Endothelial cell of umbilical vein (primary cell): ENCODE results near the gene EEF1AKMT2. TPM values are rescaled to one million over a fixed set of nuclear protein-coding genes. Genes with fewer than 3 reads are reported as not detected.

Source experiments
- BruUV-seq: library from RNA; stranded (reverse); fragments of 400-500 nt; replicated peaks from 2 replicates; lab custom pipeline; 2021; lab: Mats Ljungman, UMichigan
- CTCF ChIA-PET: fragments of 300-600, 350-600 bp; sonication (Branson Sonifier 250); formaldehyde crosslinking; loops from one replicate; lab custom pipeline; 2021; ENCODE audit warnings: antibody characterized with exemption, inconsistent platforms; lab: Charles Lee
- POLR2A ChIA-PET: fragments of 300-600, 350-600 bp; sonication (Branson Sonifier 250); formaldehyde crosslinking; loops from one replicate; lab custom pipeline; 2021; ENCODE audit warnings: antibody characterized with exemption, inconsistent platforms; lab: Charles Lee
- DNase-seq: peaks from one replicate; pipeline ENCODE4 v3.0.0-alpha.2; 2011; ENCODE audit warnings: low read depth, low spot score
- FAIRE-seq: peaks from 2 replicates; lab custom pipeline; 2011; peaks lifted over from hg19 to GRCh38; lab: Jason Lieb, UNC
- H2AFZ ChIP-seq: 2 replicates; pipeline ENCODE4 v1.6.0; 2012; ENCODE audit warnings: low read depth, low read length, control low read depth, inconsistent platforms
- H3K27ac ChIP-seq: 2 replicates; pipeline ENCODE4 v1.5.1; 2011; ENCODE audit warnings: low read depth, mild to moderate bottlenecking, control low read depth, low read length, moderate library complexity; ENCODE audit not compliant: insufficient read depth
- H3K27me3 ChIP-seq, 2 experiments: 2 replicates each; pipeline versions ENCODE4 v1.6.0 to v1.6.1; 2011; ENCODE audit warnings: low read length in 2 of 2, mixed read lengths in 1 of 2; ENCODE audit not compliant: control insufficient read depth in 2 of 2, insufficient read depth in 2 of 2
- H3K36me3 ChIP-seq, 2 experiments: 2 replicates in 1 of 2; 3 replicates in 1 of 2; pipeline ENCODE4 v1.5.1; 2011; ENCODE audit warnings: low read length in 2 of 2, mild to moderate bottlenecking in 1 of 2, moderate library complexity in 1 of 2; ENCODE audit not compliant: control insufficient read depth in 2 of 2, insufficient read depth in 2 of 2; ENCODE audit errors: extremely low read depth in 1 of 2
- H3K4me1 ChIP-seq: 3 replicates; pipeline ENCODE4 v1.5.1; 2011; ENCODE audit warnings: mild to moderate bottlenecking, low read length; ENCODE audit not compliant: control insufficient read depth, insufficient read depth; ENCODE audit errors: extremely low read depth
- H3K4me2 ChIP-seq: 2 replicates; pipeline ENCODE4 v1.6.1; 2011; ENCODE audit warnings: low read length, control low read depth, mixed read lengths; ENCODE audit not compliant: insufficient read depth
- H3K4me3 ChIP-seq, 3 experiments: fragments of 200-600 bp in 1 of 3; sonication (generic), shearing (Covaris generic) in 1 of 3; replicated peaks in 1 of 3; 2 replicates each; pipeline ENCODE4 v1.5.1; 2011 to 2016; ENCODE audit warnings: control low read depth in 3 of 3, low read length in 3 of 3, mild to moderate bottlenecking in 2 of 3, inconsistent platforms in 1 of 3, low read depth in 1 of 3, moderate library complexity in 1 of 3; ENCODE audit not compliant: insufficient read depth in 1 of 3
- H3K79me2 ChIP-seq: 2 replicates; pipeline ENCODE4 v1.6.0; 2012; ENCODE audit warnings: low read length, inconsistent platforms; ENCODE audit not compliant: control insufficient read depth, insufficient read depth
- H3K9ac ChIP-seq: replicated peaks from 2 replicates; pipeline ENCODE3; 2011; ENCODE audit warnings: low read length, control low read depth; ENCODE audit not compliant: insufficient read depth; ENCODE audit errors: extremely low read depth
- H3K9me1 ChIP-seq: replicated peaks from 3 replicates; pipeline ENCODE4 v1.6.0; 2011; ENCODE audit warnings: mild to moderate bottlenecking, low read length; ENCODE audit not compliant: control insufficient read depth, insufficient read depth; ENCODE audit errors: extremely low read depth
- H3K9me3 ChIP-seq: replicated peaks from 2 replicates; pipeline ENCODE4 v1.5.1; 2012; ENCODE audit warnings: low read length, inconsistent platforms; ENCODE audit not compliant: control insufficient read depth, insufficient read depth
- H4K20me1 ChIP-seq: replicated peaks from 2 replicates; pipeline ENCODE3; 2011; ENCODE audit warnings: mild to moderate bottlenecking, low read length; ENCODE audit not compliant: control insufficient read depth, insufficient read depth; ENCODE audit errors: extremely low read depth
- EZH2 ChIP-seq: IDR thresholded peaks from 2 replicates; pipeline ENCODE4 v1.6.1; 2012; ENCODE audit warnings: borderline replicate concordance, low read depth, mild to moderate bottlenecking, moderate library complexity, low read length, inconsistent platforms; ENCODE audit not compliant: severe bottlenecking
- FOS ChIP-seq: IDR thresholded peaks from 2 replicates; pipeline ENCODE4 v1.6.1; 2011; ENCODE audit warnings: mild to moderate bottlenecking, low read length, moderate library complexity, borderline replicate concordance; ENCODE audit not compliant: insufficient read depth
- GATA2 ChIP-seq: IDR thresholded peaks from 2 replicates; pipeline ENCODE4 v1.7.0; 2011; ENCODE audit warnings: low read depth, mild to moderate bottlenecking, moderate library complexity, mixed read lengths, low read length; ENCODE audit not compliant: insufficient read length, insufficient read depth
- JUN ChIP-seq: IDR thresholded peaks from 2 replicates; pipeline ENCODE4 v1.6.1; 2011; ENCODE audit warnings: borderline replicate concordance, low read depth; ENCODE audit not compliant: insufficient read length, insufficient read depth
- MYC ChIP-seq: IDR thresholded peaks from one replicate; pipeline ENCODE4 v1.6.1; 2011; ENCODE audit warnings: mild to moderate bottlenecking, low read depth, low read length
- POLR2A ChIP-seq: IDR thresholded peaks from 2 replicates; pipeline ENCODE4 v1.6.1; 2012; ENCODE audit warnings: low read depth, mild to moderate bottlenecking, control low read depth, low read length
- POLR2AphosphoS5 ChIP-seq: IDR thresholded peaks from 2 replicates; pipeline ENCODE4 v1.6.1; 2012; ENCODE audit warnings: low read depth, mild to moderate bottlenecking, control low read depth, low read length, moderate library complexity; ENCODE audit not compliant: insufficient read depth
- dilution Hi-C: fragments of 300-500 bp; cut with MboI; formaldehyde crosslinking; loops from one replicate; pipeline ENCODE4 v1.15.0; 2019; ENCODE audit warnings: low sequenced_read_pairs; ENCODE audit not compliant: extremely low pct_ligation_motif_present
- intact Hi-C: fragments of 100-400 bp; cut with micrococcal nuclease; formaldehyde crosslinking; loops from one replicate; pipeline ENCODE4 v1.10.0; 2022
- polyA plus RNA-seq, 4 experiments: library from polyadenylated mRNA; depleted of rRNA in 3 of 4; stranded (reverse) in 3 of 4; unstranded in 1 of 4; fragments of >200 nt; gene quantifications; 2 replicates each; pipeline versions ENCODE4 v1.2.1 to v1.2.3, GENCODE V29; 2011 to 2012; ENCODE audit warnings: missing spikeins in 1 of 4
- total RNA-seq: library from RNA; stranded (reverse); gene quantifications from 2 replicates; pipeline ENCODE4 v1.2.3, GENCODE V29; 2021
- TF ChIP-seq, protein P1 (sequence below): IDR thresholded peaks from 2 replicates; pipeline ENCODE4 v1.6.1; 2011; ENCODE audit not compliant: insufficient read depth, insufficient read length
- TF ChIP-seq, protein P2 (sequence below), 2 donors: IDR thresholded peaks; 1 replicate in 1 of 2; 2 replicates in 1 of 2; pipeline ENCODE4 v1.5.1; 2011; ENCODE audit warnings: low read length in 2 of 2, mild to moderate bottlenecking in 2 of 2, moderate library complexity in 2 of 2, control low read depth in 1 of 2, inconsistent platforms in 1 of 2, low read depth in 1 of 2; ENCODE audit not compliant: insufficient read depth in 1 of 2; ENCODE audit errors: extremely low read depth in 1 of 2

EEF1AKMT2 gene
- total and polyA plus RNA-seq, 2 donors (not counting 3 experiments of a cell fraction or from before 2014, with no cell fraction given), result 8.5 to 21.3 TPM

DNA sequence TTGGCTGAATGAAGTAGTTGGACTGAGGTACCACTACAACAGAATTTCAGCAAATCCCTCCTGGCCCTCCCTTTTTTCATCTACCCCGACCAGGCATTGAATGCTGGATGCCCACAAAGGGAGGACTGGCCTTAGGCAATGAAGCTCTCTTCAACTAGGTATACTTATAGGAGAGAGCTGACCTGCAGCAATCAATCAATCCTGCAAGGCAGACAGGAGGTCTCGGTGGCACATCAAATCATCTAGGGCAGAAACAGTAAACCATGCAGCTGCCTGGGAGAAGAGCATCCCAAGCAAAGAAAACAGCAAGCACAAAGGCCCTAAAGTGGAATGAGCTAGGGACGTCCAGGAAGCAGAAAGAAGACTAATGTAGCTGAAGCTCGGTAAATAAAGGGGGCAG is 7.5 kb upstream of the EEF1AKMT2 start:
- dilution Hi-C loops, result no loop called here
- FAIRE-seq (no peak), DNase-seq (no peak)
- Histone ChIP-seq H3K27ac (no peak overlapping the region), H4K20me1 (no peaks in the 10 kb centered on the region), H3K4me1 (peaks cover 15% of the 10 kb centered on the region), H3K9ac (no peak overlapping the region), H3K4me3 (no peak overlapping the region), H3K9me1 (no peaks in the 10 kb centered on the region), H3K4me2 (no peak overlapping the region), H3K79me2 (peaks cover 25% of the 10 kb centered on the region), H3K36me3 (no peaks in the 10 kb centered on the region), H3K27me3 (peaks cover 0 to 1% of the 10 kb centered on the region in 2 experiments), H2AFZ (no peak overlapping the region), H3K9me3 (no peaks in the 10 kb centered on the region)
- TF ChIP-seq MYC, result no peak
- TF ChIP-seq, protein P1, sequence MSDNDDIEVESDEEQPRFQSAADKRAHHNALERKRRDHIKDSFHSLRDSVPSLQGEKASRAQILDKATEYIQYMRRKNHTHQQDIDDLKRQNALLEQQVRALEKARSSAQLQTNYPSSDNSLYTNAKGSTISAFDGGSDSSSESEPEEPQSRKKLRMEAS, result no peak
- TF ChIP-seq POLR2A, result no peak
- TF ChIP-seq, protein P2, sequence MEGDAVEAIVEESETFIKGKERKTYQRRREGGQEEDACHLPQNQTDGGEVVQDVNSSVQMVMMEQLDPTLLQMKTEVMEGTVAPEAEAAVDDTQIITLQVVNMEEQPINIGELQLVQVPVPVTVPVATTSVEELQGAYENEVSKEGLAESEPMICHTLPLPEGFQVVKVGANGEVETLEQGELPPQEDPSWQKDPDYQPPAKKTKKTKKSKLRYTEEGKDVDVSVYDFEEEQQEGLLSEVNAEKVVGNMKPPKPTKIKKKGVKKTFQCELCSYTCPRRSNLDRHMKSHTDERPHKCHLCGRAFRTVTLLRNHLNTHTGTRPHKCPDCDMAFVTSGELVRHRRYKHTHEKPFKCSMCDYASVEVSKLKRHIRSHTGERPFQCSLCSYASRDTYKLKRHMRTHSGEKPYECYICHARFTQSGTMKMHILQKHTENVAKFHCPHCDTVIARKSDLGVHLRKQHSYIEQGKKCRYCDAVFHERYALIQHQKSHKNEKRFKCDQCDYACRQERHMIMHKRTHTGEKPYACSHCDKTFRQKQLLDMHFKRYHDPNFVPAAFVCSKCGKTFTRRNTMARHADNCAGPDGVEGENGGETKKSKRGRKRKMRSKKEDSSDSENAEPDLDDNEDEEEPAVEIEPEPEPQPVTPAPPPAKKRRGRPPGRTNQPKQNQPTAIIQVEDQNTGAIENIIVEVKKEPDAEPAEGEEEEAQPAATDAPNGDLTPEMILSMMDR (IDR thresholded peaks at IDR 0.05; ENCODE audit: extremely low read depth in 1 of 2, insufficient read depth in 1 of 2, low read depth in 1 of 2, low read length in 2 of 2), result no peak
- no peak for TF ChIP-seq GATA2
- TF ChIP-seq POLR2AphosphoS5, result no peak
- TF ChIP-seq EZH2, result no peak
- no peak for TF ChIP-seq JUN
- no peak for TF ChIP-seq FOS
- intact Hi-C loops, result no loop called here
- POLR2A ChIA-PET, result interaction anchor here (0.6 kb wide), 1 partner anchor 90 kb away, joined by 3 read pairs; no protein-coding TSS in a partner anchor
- no TSS peak for BruUV-seq
- CTCF ChIA-PET, result interaction anchor here (1.2 to 1.4 kb wide), 2 partner anchors 28 to 58 kb away, joined by 5 to 6 read pairs; no protein-coding TSS in a partner anchor
